Stimulated activated CD4-positive, alpha-beta T cell treated with anti-CD3 and anti-CD28 coated beads, Interleukin-4, amount 100 ng/mL, for 48 hours (primary cell): Measurements from ENCODE around the gene FAM174B.
"Not testable (repeated sequence)": the region's sequence is repeated elsewhere in the genome, so short reads cannot be mapped to it uniquely, and the experiment has no call there.

Experiments
- DNase-seq, 2 donors: peaks; one replicate each; pipeline ENCODE4 v3.0.0-alpha.2; 2020; ENCODE audit warnings: low read depth in 2 of 2

Gene FAM174B

DNA sequence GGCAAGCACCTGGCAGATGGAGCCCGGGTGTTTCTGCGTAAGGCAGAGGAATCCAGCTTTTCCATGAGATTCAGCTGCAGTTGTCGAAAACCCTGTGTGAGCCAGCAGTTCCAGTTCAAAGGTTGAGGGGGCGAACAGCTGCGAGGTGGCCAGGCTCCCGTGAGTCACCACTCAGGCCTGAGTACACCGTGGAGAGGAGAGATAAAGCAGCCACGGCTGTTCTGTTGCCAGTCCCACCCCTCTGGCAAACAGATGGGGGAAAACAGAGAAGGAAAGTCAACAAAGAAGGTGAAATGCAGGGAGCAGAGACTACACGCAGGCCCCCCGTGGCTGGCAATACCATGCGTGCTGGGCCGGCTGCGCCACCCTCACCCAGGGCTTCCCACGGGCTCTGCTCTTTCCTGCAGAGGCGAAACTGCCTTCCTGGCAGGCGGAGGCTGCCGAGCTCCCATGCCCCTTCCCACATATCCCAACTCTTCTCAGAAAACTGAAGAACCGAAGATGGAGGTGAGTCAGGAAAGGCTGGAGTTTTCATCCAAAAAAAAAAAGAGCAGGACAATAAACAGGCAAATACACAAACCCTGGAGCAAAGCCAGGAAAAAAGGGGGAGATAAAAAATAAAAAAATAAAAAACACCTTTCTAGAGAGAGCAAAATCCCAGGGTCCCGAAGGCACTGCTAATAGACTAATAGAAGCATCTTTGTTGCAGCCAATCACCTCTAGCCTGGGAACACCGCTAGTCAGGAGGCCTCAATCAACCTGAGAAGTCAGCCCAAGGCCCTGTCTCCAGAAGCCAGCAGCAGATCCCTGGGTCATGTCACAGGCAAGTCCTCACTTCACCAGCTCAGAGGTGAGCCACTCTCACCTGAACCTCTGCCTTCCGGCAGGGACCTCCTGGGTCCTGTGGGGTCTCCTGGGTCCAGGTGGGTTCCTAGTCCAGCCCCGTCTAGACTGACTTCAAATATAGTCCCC, 37.7 kb downstream of the FAM174B start:
- DNase-seq: no peak

DNA sequence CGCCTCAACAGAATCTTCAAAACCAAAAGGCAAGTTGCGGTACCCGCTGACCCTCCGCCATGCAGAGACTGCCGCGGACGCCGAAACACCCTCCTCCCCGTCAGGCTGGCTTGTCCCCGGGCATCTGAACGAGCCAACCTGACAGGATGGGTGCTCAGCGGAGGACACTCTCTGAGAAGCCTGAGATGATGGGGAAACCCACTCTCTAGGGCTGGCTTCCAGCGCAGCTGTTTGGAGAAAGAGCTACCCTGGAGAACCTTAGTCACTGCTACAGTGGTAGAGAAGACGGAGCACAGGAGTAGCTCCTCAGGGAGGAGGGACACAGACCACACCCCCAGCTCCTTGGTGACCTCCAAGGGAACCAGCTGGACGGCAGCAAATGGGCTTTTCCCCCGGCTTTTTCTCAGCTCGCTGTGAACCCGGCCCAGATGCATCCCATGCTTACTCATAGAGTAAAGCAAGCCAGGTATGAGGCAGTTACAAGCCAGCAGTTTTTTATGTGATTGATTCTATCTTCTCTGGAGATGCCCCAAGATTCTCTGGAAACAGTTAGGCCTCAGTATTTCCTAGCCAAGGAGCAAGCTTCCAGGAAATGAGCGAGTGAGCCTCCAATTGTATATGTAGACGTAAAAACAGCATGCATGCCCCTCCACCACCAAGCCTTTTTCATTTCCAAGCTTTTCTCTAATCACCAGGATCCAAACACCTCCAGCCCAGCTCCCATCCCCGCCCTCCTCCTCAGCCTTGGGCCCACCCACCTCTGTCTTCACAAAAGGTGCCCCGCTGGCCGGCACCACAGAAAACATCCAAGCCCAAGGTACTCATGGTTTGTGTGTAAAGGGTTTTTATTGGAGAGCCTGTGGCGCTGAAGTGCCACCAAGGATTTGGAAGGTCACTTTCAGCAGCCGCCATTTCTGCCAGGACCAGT, 38.7 kb downstream of the FAM174B start:
- no peak for DNase-seq

DNA sequence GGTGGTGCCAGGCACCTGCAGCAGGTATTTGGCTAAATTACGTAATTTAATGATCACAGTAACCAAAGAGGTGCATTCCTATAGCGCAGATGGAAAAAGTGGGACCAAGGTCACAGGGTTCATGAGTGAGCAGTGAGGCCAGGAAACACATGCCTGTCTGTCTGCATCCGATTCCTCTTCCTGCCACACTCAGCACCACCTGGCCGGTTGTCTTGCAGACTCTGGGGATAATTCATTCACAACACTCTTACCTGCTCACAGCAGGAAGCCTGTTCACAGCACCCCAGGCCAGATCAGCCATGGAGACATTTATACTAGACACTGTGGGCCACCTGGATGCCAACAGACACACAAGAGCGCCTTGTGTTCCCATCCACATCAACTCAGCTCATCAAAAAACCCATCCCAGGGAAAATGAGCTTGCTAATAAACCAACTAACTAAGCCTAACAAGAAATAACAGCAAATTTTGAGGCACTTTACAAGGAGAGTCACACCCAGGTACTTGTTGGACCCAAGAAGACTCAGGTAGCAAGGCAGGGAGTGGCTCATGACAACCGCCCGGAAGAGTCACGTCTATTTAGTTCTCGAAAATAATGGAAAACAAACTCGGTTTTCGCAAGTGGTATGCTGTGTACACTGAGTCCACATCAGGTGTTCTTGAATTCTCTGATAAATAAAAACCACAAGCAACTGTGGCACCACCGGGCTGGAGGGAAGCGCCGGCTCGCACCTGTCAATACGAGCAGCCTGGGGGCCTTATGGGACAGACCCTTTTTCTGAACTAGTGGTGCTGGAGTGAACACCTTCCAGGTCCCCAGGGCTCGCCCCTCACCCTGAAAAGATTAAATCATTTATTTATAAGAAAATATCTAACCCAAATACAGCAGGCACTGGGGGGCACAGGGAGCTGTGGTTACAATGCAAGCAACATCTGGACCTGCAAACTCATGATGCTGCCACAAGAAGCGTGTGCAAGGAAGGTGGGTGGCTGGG, 40.5 kb downstream of the FAM174B start:
- DNase-seq: no peak

DNA sequence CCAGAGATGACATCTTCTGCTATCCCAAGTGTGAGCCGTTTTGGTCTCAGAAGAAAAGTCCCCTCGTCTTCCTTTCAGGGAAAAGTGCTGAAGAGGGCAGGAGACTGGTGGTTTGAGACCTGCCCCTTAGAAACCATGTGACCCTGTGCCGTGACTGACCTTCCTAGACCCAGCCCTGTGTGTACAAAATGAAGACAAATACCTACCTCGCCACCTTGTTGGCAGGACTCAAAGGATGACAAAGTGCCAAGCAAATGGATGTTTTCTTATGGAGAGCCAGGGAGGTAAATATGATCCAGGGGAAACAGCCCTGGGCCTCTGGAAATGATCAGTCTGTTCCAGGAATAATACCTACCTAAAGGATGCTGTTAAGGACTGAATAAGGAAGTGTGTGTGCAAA, 41.3 kb downstream of the FAM174B start:
- no peak for DNase-seq

DNA sequence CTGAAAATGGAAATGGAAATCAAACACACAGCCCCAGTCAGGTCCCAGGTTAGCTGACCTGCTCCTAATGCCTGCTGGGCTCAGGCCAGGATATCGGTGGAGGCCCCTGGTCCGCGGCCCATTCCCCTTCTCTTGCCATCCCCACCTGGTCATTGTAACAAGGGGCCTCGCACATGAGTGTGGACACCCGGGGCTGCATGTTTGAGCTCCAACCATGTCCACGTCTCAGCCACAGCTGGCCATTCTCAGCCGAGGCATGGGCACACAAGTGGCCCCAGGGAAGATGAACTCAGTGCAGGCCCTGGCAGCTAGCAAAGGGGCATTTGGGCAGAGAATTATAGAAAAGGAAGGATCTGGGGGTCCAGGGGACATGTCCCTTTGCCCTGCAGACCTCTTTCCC, 41.7 kb downstream of the FAM174B start:
- DNase-seq: no peak

DNA sequence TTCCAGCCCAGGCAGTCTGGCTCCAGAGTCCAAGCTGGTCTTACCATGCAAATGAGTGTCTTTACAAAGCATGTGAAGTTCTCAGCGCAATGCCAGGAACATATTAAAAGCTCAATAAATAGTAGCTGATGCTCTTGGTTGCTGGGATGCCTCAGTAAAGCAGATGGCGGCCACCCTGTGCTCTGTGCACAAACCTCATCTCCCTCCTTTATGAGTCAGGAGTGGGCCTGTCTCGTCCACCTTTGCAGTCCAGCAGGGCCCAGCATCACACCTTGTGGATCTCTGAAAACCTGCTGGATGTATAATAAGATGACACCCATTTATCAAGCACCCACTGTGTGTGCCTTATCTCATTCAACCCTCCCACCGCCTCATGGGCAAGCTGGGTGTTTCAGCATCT, 42.7 kb downstream of the FAM174B start:
- DNase-seq: no peak

DNA sequence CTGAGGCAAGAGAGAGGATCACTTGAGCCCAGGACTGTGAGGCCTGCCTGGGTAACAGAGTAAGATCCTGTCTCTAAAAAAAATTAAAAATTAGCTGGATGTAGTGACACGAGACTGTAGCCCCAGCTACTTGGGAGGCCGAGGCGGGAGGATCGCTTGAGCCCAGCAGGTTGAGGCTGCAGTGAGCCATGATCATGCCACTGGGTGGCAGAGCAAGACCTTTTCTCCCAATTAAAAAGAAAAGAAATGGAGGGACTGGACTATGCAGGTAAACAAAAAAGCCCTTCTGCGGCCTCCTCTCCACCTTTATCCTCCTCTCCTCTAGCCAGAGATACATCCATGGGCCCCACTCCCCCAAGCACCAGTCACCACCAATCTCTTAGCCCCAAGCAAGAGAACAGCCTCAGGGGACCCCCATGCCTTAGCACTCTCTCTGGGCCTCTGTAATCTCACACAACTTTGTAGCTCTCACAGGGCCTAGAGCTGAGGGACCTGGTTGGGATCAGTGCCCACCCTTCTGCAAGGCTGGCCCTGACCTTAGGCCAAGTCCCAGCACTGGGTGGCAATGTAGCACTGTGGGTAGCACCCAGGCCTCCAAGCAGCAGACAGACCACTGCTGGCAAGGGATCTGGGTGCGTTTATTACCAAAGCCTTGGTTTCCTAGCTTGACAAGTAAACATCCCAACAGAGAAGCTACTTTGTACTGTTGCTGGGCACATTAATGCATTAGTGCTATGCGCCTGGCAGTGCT, 43.4 kb downstream of the FAM174B start:
- no peak for DNase-seq

DNA sequence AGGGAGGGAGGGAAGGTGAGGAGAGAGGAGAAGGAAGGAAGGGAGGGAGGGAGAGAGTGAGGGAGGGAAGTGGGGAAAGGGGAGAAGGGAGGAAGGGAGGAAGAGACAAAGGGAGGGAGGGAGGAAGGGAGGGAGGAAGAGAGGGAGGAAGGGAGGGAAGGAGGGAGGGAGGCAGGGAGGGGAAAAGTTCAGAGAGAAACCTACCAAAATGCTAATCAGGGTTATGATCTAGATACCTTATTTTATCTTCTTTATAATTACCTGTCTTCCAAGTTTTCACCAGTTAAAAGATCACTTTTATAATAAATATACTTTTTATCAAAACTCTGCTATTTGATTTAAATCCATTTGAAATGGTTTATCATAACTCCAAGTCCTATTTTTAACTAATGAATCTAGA, 44.4 kb downstream of the FAM174B start:
- no peak for DNase-seq

DNA sequence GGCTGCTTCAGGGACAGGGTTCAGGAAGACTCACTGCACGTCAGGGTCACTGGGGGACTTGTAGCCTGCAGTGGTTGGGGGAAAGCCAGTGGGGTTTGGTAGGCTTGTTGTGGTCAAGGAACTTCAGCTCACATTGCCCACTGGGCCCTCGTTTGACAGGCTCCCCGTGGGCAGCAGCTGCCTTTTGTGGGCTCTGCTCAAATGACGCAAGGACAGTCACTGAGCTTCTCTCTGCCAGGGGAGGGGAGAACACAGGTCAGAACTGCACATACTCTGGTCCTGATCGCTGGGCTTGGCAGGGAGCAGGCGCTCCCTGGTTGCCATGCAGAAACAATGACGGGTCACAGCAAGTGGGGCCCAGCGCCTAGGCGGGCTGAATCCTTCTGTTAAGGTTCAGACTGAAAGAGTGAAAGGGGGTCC, 45.5 kb downstream of the FAM174B start:
- no peak for DNase-seq

DNA sequence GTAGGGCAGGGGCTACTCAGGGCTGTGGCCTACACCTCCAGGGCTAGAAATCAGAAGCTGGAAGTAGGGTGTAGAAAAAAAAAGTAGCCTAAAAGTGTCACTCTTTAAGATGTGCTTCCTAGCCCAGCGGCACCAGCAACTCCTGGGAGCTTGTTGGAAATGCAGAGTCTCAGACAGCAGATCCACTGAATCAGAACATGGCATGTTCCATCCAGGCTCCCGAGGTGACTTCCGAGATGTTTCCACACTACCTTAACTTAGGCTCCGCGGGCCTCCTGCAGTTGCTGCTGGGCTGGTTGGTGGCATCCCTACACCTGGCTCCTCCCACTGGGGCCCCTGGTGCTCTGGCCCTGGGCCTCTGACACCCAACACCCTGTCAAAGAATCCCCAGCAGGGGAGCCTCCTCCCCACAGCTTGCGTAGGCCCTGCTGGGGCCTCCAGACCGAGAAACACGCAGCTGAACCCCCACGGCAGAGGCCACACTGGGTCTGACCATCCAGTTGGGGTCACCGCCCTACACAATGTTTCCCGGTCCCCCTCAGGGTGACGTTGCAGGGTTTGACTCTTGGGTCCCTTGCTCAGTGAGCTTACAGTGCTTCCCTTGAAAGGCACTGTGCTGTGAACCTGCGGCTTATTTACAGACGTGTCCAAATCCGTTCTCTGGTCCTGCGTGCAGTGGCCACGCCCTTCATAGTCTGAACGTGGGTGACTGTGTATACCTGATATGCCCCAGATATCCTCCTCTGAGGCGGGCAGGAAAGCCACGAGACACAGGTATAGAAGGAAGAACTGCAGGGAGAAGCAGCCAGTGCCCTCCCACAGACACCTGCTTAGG, 46.5 kb downstream of the FAM174B start:
- no peak for DNase-seq

DNA sequence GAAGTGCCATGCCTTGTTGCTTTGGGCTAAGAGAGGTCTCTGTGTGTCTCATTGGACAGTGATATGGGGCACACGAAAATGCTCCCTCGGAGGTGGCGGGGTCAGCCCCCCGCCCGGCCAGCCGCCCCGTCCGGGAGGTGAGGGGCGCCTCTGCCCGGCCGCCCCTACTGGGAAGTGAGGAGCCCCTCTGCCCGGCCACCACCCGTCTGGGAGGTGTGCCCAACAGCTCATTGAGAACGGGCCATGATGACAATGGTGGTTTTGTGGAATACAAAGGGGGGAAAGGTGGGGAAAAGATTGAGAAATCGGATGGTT, 48.8 kb downstream of the FAM174B start:
- not testable (repeated sequence) for DNase-seq

DNA sequence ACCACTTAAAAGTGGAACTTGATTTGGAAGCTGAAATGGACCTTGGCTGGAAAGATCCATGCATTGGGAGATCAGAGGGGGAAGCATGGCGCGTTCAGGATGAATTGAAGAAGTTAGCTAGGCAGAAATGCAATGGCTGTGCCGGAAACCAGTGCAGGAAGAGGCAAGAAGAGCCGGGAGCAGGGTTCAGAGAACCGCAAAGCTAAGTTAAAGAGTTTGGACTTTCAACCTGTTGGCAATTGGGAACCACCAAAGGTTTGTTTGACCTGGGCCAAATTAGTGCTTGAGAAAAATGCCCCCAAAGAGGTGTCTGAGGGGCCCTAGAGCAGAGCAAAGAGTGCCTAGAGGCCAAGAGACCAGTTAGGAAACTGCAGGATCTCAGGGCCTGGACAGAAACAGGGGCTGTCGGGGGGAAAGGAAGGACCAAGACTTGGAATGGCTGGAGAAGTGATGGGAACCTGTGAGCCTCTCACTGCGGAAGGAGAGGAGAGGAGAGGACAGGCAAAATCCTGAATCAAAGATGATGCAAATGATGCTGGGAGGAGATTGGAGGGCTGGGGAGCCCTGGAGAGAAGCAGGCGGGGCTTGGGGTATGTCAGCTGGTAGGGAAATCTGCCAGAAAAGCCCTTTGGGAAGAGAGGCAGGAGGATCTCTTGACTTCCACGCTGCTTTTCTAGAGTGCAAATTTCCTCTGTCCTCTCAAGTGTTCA, 49.3 kb downstream of the FAM174B start:
- DNase-seq: no peak

DNA sequence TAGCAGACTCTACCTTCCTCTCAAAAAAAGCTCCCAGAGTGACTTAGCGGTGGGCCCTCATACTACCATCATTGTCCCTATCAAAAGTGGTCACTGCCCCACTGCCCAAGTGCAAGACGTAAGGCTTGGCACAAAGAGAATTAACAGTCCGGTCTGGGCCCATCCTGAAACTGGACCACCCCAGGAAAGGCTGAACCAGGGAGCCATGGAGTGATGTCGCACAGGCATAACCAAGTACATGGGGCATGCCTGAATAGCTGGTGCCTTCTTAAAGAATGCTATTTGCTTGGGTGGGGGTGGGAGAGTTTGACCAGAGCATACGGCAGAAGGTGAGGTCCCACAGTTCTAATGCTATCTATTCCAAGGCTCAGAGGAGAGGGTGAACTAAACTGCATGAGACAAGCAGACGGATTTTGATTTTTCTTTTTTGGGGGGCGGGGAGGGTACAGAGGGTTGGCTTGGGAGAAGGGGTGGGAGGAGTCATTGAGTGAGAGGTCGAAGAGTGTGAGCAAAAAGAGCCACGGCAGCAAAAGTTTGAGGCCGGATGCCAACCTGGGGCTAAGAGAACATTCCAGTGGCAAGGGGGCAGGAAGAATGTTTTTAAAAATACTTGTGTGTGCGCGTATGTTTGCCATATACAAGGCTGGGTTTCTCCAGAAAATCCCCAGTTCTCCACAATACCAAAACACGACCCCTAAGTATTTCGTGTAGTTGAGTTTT, 50.2 kb downstream of the FAM174B start:
- DNase-seq: no peak

DNA sequence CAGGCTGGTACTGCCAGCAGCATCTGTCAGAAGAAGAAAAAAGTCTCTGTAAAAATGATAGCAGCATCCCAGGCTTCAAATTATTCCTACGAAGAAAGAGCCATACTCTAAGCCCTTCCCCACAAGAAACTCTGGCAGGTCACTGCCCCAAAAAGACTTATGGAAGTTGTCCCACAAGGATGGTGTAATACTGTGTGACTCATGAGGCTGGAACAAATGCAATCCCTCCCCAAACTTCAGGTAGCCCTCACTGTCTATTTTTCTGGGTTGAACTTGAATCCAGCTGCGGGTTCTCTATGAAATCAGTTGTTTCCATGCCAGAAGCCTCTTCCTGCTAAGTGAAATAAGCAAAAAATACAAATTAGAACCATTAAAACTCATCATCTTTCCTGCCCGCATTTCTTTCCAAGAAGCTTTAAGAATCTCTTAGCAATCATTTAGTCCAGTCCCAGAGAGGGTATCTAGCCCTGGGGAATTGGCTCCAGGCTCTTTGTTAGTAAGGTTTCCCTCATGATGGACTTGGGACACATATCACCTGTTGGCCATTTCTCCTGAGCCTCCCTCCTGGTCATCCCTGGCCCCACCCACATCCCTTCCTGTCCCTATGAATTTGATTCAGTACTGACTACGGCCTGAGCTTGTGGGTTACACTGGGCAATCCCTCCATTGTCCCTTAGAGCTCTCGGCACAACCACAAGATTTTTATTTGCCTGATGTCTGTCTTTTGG, 51.7 kb downstream of the FAM174B start:
- DNase-seq: no peak

DNA sequence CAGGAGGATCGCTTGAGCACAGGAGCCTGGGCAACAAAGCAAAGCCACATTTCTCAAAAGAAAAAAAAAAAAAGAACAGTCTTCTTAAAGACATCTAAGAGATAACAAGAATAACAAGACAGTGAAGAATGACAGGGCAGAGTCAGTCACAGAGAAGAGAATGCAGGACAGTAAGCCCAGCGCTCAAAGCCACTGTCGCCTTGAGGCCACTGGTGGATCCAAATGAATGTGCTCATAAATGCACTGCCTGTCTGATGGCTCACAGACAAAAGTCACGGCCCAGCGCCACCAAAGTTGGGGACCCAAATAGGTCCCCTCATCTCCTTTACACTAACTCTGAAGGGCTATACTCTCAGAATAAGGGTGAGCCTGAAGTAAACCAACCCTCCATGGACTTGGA, 52.3 kb downstream of the FAM174B start:
- DNase-seq: no peak

DNA sequence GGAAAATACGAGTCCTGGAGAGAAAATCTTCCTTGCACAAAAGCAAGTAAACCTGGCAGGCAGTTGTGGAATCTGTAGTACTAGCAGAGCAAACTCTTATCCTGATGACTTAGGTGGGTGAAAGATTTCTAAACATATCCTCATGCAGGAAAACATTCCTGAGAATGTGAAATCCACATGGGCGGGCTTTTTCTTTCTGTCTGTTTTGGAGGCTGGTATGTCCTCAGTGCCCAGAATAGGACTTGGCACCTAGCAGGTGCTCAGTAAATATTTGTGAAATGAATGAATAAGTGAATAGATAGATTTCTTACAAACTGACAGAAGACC, 53.3 kb downstream of the FAM174B start:
- no peak for DNase-seq

DNA sequence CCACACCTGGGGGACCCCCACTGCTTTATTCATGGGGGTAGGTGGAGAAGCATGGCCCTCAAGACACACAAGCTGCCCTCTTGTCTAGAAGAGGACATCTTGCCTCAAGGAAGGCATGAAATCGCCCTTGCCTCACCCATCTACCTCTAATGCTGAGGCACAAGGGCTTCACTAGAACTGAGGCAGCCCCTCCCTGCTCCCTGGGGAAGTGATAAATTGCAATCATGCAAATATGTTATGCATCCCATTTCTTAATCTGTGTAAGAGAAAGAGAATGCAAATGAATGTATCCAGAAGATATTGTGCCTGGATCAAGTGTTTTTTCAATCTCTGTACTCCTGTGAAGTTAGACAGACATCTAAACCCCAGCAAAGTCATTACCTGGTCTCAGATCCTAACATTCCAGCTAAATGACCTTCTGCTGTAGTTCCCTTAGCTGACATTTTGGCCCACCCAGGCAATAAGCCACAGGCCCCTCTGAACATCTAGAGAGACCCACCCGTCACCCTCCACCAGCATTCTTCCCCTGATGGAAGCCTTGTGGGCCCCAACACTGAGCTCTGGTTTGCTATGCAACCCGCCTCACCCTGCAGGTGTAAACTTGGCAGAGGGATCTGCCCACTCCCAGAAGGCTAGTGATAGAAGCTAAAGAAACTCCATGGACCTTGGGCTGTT, 53.8 kb downstream of the FAM174B start:
- DNase-seq: no peak
